GM19240 (cell line): ENCODE data around the gene GLTPD2.
A peak's percentile ranks its signal among the peaks of the same experiment; 100 is the strongest.
"Not testable (repeated sequence)": the region's sequence is repeated elsewhere in the genome, so short reads cannot be mapped to it uniquely, and the experiment has no call there.

Experiments
- DNase-seq: peaks from one replicate; pipeline ENCODE4 v3.0.0; 2011; ENCODE audit warnings: low spot score; ENCODE audit not compliant: insufficient read length

GLTPD2 gene

DNA sequence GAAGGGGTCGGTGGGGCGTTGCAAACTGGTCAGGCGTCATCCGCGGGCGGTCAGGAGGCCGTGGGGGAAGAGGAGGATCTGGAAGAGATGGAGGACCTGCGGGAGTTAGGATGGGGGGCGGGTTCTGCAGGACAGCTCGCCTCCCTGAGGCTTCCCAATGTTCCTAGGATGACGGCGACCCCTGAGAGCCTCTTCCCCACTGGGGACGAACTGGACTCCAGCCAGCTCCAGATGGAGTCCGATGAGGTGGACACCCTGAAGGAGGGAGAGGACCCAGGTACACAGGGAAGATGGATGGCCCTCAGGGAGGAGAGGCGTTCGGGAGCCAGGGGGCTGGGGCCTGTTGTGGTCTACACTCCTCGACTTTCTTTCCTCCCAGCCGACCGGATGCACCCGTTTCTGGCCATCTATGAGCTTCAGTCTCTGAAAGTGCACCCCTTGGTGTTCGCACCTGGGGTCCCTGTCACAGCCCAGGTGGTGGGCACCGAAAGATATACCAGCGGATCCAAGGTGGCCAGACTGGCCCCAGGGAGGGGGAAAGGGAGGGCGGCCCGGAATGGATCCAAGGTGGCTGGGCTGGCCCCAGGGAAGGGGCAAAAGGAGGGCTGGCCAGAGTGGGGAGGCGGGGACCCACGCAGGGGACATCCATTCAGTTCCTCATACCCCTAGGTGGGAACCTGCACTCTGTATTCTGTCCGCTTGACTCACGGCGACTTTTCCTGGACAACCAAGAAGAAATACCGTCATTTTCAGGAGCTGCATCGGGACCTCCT, 19.0 kb downstream of the GLTPD2 start:
- DNase-seq: no peak

DNA sequence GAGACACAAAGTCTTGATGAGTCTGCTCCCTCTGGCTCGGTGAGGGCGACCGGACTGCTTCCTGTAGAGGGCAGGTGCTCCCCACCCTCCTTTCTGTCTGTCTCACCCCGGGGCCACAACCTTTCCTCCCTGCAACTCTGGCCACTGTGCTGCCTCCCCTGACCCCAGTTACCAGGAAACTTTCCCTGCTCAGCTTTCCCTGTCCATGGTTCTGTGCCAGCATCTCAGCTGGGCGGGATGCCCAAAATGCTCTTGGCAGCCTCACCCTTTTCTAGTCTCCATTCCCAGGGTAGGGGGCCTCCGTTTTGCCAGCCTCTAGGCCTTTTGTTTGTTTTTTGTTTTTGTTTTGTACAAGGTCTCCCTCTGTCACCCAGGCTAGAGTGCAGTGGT, 19.6 kb downstream of the GLTPD2 start:
- no peak for DNase-seq

DNA sequence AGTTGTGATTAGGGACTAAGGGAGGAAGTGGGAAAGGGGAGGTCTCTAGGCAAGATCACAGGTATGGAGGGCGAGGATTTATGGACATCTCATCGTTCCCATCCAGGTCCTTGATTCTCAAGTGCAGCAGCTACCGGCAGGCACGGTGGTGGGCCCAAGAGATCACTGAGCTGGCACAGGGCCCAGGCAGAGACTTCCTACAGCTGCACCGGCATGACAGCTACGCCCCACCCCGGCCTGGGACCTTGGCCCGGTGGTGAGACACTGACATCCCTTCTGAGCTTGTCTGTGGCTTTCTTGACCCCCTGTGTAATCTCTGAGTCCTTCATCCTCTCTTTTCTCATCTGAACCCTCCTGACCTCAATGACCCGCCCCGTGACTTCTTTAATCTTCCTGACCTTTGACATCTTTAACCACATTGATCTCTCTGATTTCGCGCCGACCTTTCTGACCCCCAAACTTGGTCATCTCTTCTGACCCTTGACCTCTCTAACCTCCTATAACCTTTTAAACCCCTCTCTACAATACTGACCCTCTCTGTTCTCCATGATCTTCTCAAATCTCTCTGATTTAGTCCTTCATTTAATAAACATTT, 22.0 kb downstream of the GLTPD2 start:
- no peak for DNase-seq

DNA sequence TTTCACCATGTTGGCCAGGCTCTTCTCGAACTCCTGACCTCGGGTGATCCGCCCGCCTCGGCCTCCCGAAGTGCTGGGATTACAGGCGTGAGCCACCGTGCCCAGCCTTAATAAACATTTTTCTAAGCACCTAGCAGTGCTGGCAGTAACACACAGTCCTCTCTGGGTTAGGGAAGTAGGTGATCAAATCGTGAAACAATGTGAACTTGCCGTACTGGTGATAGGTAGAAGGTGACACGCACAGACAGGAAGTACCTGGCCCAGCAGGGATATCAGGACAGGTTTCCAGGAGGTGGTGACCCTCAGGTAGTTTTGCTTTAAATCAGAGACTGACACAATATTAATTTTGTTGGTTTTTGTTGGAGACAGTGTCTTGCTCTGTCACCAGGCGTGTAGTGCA, 22.7 kb downstream of the GLTPD2 start:
- no peak for DNase-seq

DNA sequence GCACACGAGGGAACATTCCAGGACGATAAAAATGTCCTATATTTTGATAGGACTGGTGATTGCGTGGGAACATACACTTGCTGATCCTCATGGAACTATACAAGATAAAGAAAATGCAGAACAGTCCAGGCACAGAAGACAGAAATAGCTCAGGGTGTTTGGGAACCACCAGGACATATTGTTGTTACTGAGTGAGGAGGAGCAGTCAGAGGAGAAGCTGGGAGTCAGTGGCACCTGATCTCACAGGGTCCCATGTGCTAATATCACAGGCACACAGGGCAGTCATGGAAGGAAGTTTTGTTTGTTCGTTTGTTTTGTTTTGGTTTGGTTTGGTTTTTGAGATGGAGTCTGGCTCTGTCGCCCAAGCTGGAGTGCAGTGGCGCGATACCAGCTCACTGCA, 23.9 kb downstream of the GLTPD2 start:
- DNase-seq: no peak

DNA sequence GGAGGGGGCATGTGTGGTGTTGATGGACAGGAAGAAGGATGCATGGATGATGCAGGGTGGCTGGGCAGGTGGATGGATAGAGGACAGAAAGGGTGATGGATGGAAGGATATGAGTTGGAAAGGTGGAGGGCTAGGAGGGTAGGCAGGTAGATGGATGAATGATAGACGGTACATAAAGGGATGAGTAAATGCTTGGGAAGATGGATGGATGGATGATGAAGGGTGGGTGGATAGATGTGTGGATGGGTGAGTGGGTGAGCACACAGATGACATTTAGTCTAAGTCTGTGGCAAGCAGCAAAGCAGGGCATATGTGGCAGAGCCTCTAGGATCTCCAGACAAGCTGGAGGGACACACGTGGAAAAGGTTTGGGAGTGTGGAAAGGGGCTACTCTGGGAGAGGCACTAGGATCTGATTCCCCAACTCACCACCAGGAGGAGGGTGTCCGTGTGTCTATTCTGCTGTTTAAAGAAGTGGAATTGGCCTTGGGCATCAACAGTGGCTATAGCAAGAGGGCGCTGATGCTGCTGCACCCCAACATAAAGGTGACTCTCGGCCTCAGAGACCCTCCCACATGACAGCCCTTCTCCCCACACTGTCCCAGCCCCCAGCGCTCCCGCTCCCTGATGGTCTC, 26.4 kb downstream of the GLTPD2 start:
- no peak for DNase-seq

DNA sequence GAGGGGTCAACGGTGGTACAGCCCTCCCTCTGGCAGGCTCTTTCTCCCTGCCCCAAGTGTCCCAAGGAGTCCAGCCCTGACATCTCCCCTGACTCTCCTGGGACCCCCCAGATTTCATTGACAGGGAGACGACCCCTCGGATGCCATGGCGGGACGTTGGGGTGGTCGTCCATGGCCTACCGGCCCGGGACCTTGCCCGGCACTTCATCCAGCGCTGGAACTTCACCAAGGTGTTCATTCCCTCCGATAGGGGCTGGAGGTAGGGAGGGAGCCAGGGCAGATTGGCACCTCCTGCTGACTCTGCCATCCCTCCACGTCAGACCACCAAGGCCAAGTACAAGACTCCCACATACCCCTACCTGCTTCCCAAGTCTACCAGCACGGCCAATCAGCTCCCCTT, 28.1 kb downstream of the GLTPD2 start:
- DNase-seq: no peak

DNA sequence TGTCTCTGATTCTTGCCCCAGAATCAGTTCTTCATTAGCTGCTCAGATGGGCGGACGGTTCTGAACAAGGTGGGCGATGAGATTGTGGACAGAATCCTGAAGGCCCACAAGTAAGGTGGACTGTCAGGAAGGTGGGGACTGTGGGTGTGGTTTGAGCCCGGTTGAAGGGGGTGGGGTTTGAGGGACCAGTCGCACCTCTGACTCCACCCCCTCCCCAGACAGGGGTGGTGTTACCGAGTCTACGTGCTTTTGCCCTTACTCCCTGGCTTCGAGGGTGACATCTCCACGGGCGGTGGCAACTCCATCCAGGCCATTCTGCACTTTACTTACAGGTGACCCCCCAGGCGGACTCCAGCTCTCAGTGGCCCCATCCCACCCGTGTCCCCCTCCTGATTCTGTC, 29.5 kb downstream of the GLTPD2 start:
- DNase-seq: no peak

DNA sequence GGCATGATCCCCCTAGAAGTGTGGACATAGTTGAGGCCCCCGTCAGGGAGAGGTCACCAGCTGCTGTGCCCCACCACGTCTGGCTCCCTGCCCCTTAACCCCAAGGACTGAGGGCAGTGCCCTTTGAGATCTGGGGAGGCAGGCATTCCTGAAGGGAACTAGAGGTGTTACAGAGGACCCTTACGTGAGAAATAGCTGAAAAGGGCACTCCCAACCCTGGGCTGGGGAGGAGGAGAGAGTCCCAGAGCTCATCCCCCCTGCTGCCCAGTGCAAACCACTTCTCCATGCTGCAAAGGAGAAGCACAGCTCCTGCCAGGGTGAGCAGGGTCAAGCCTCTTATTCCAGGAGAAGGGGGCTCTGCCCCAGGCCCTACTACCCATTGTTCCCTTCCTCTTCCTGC, 34.1 kb downstream of the GLTPD2 start:
- DNase-seq: no peak

DNA sequence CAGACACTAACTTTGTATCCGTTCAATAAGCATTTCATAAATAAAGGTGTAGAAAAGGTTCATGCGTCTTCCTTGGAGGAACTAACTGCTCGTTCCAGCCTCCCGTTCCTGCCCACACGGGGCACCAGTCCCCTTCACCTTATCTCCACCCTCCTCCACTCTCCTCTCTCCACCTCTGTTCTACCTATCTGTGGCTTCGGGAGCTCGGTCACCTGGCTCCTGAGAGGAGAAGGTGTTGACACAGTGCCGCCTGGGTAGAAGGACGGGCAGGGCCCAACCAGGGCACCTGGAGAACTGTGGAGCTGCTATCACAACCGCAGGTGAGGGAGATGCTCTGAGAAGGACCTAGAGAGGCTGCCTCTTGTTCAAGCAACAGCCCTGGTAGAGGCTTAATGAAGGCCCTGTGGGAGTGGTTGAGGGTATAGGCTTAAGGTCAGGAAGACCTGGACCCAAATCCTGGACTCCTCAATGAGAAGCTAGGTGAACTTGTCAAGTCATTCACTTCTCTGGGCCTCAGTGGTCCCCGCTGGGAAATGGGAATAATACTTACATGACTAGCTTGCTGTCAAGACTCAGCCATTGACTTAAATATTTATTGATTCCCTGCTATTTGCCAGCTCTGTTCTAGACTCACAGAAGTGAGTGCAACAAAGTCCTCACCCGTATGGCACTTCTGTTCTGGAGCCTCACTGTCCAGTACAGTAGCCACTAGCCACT, 34.8 kb downstream of the GLTPD2 start:
- no peak for DNase-seq

DNA sequence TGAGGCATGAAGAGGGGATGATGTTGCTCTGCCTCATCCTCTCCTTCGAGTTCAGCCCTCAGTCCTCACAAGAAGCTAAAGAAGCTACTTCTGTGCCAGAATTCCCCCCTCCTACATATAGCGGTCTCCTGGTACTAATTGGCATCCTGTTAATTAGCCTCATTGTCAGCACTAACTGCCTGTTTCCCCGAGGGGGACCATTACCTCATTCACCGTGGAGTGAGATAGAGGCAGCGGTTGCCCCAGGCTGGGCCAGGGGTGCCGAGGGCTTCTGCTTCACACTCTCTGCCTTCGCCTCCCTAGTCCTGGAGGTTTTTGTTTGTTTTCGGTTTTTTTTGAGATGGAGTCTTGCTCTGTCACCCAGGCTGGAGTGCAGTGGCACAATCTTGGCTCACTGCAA, 38.6 kb downstream of the GLTPD2 start:
- no peak for DNase-seq

DNA sequence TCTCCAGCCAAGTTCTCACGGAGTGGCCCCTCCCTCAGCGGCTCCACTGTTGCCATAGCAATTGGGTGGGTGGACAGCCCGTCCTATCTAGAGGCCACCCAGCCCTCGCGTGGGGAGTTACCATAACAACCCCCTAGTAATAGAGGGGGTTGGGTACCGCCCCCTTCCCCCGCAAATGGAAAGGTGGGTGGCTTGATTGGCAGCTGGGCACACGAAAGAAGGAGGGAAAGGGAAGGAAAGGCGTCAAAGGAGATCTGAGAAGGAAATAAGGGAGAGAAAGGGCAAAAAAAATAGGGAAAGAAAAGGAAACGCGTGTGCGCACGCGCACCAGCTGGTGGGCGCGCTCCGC, 44.0 kb downstream of the GLTPD2 start:
- DNase-seq: not testable (repeated sequence)

DNA sequence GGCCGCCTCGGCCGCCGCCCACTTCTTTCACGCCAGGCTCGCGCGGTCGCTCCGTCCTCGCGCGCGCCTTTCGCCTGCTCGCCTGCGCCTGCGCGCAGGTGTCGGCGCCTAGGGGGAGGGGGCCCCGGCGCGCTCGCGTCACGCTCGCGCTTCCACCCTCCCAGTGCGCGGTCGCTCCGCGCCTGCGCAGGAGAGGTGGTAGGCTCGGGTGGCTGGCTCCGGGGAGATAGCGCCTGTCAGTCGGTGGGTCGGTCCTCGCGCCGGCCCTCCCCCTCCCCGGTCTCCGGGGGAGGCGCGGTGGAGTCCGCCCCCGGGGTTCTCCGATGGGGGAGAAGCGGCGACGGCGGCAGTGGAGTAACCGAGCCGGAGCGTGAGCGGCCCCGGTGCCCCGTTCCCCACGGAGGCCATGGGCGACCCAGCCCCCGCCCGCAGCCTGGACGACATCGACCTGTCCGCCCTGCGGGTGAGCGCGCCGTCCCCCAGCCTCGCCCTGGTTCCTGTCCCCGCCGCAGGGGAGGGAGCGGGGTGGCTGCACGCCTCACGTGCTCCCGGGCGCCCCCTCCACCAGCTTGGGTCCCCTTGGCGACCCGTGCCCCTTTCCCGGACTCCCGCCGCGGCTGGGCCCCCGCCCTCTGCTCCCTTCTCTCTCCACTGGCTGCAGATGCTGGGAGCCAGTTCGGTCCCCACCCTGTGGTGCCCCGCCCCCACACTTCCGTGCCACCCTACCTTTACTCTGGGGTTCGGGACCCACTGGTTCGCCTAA, 44.6 kb downstream of the GLTPD2 start, which contains the start of gene MINK1:
Gene MINK1, plus strand, starts transcription at position 163 of the 763 bp plus-strand sequence. Its CDS starts 244 bp downstream, at position 407.
- peak; percentile 97 for DNase-seq

DNA sequence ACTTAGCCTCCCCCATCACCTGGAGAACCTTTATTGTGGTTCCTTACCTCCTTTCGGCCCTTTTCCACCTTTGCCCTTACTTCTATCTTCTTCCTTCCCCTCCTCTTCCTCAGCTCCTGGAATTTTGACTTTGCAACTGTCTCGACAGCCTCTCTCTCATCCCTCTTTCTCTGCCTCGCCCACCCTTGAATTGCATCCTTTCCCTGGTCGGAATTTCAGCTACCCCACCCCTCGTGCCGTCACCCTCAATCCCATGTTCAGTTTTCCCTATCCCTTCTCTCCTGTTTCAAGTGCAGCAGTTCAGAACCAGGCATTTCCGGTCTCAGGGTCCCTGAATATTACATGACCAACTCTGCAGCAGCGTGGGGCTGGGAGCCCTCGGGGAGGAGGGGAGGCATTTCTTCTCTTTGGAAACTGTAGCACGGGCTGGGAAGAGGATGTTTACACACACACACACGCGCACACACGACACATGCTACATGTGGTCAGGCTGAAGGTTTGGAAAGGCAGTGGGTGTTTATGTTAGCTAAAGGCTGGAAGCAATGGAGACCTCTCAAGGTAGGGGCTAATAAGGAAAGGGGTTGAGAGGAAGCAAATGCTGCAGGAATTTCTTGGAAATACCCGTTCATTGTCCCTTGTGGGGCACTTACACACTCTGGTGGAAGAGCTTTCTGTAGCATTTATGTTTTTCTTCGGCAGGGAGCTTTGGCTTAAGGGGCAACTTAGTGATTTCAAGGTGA, 45.3 kb downstream of the GLTPD2 start:
- DNase-seq: no peak

DNA sequence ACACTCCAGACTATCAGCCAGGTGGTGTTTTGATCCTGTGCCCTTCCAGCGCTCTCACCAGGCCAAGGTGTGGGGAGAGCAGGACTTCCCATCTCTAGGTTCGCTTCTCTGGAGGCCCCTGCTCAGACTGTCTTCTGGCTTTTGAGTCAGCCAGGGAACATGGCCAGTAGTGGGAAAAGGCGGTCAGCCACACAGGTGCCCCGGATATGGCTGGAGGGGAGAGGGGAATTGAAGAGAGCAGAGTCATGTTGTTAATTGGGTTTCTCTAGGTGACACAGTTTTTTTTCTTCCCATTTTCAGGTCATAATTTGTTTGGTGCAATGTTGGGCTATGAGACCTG, 45.9 kb downstream of the GLTPD2 start:
- no peak for DNase-seq

DNA sequence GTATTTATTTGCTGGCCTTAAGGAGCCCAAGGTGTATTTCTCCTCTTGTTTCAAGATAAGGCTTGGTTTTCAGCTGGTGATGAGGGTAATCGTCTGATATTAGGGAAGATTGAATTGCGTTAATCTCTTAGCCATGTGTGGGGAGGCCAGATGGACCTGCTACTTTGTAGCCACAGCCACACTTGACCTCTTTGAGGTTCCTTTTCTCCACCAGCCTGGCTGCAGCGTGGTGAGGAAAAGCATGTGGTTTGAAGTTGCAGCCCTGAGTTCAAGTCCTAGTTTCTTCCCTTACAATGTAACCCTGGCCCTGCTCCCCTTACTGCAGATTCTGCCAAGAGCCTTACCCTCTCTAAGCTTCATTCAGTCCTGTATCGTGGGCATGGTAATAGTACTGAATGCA, 47.5 kb downstream of the GLTPD2 start:
- no peak for DNase-seq

DNA sequence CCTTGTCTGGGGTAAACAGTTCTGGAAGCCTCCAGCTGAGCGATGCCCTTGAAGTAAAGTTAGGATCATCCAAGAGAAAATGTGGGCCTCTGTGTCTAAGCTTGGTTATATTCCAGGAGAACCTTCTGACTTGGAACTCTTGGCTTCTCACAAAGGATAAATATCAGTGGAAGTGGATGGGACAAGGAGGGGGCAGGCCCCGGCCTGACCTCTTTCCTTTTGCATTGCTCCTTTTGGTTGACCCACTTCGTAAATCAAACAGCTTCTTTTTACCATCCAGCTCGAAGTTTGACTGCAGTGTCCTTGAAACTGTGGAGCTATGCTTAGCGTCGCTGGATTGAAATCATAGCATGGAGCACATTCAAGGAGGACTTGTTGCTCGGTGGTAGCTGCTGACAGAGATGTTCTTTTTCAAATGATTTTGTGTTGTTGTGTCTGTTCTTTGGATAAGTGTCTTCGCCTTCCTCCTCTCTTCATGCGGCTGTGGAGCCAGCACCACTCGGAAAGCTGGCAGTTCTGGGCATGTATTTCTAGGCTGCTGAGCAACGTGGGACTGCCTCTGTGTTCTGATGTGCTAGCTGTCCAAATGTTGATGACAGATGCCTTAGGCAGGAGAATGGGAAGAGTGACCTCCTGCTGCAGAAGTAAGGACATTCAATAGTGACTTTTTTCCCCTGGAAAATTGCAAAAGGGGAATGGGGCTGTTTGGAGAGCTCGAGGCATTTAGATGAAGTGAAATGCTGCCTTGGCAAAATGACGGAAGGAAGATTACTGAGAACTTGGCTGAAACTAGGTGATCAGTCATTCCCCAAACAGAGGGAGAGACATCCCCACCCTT, 48.9 kb downstream of the GLTPD2 start:
- DNase-seq: no peak

DNA sequence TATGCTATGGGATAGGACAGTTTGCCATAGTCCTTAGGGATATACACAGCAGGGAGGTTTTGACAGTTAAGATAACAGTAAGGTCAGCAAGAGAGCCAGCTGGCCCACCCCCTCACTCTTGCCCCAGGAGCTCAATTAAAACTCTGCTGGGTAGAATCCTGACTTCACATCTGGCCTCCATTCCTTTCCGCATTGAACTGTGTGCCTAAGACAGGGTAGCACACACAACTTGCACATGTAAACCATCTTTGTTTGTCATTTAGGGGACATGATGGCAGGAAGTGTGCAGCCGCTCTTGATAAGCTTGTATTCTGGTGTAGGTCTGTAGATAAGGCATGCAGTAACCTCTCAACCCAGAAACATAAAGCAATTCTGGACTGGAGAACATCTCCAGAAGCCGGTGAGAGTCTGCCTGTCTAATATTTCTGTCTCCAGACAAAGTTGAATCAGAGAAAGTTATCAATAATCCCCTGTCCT, 49.6 kb downstream of the GLTPD2 start:
- no peak for DNase-seq

DNA sequence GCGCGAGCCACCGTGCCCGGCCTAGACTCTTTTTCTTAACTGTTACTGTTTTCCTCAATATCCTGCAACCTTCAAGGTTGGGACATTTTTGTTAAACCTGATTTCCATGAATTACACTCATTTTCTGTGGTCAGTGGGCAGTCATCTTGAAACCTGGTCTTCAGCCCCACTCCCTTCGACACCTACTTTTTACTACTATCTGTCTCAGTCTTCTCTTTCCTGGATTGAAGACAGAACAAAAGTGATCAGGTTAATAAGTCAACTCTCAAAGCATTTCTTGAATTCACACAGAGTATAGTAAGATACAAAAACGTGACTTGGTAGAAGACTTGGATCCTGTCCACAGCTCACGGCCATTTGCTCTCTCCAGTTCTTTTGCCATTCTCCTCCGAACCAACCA, 50.5 kb downstream of the GLTPD2 start:
- DNase-seq: no peak
